ENCODE results near the gene ERP44.
"Not testable (repeated sequence)": the region's sequence is repeated elsewhere in the genome, so short reads cannot be mapped to it uniquely, and the experiment has no call there.

ERP44 gene

DNA sequence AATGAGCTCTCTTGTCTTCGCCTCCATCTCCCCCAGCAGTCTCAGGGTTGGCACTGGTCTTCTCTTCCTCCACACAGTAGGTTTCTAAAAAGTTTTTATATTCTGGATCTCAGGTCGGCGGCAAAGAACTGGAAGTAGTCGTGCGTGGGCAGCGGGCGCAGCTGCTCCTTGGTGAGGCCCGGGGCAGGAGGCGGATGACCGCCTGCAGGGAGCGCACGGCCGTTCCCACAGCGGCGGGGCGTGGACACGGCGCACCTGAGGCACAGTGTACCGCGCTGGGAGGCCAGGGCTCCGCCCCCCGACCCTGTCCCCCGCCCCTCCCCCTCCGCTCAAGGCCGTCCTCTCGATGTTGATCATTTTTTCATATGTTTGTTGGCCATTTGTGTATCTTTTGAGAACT is 99.9 kb downstream of the ERP44 start:
- no peak for DNase-seq

DNA sequence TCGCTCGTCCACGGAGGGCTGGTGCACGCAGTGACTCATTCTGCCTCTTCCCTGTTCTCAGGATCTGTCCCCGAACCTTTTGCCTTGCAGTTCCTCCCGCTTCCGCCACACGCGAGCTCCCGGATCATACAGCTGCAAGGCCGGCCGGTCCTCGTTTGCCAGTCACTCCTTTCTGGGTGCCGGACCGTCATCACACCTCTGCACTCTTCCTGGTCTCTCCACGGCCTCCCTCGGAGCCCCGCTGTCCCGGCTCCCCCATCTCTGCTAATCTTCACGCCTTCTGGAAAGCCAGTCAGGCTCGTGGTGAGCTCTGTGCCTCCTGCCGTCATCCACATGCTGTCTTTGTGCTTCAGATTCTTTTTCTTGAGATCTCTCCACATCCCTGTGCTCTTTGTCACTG is 100.5 kb downstream of the ERP44 start:
- DNase-seq = no peak

DNA sequence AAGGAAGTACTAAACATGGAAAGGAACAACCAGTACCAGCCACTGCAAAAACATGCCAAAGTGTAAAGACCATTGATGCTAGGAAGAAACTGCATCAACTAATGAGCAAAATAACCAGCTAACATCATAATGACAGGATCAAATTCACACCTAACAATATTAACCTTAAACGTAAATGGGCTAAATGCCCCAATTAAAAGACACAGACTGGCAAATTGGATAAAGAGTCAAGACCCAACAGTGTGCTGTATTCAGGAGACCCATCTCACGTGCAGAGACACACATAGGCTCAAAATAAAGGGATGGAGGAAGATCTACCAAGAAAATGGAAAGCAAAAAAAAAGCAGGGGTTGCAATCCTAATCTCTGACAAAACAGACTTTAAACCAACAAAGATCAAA is 108.3 kb downstream of the ERP44 start:
- DNase-seq = not testable (repeated sequence)

DNA sequence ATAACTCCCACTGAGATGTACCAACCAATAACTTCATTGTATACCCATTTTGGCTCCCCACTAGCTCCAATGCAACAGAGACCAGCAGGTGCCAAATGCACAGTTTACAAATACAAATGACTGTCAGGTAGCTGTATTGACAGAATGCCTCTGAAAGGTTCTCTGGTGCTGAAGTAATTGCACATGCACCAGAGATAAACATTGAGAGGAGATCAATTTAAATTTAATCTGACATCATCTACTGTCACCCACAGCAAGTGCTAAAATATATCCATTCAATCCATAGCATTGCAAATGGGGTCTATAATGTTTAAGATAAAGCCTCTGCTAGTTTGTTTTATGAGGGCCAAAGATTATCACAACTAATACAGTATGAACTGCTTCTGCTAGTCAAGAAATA is 112.2 kb downstream of the ERP44 start:
- DNase-seq = peak; percentile 29 to 75

DNA sequence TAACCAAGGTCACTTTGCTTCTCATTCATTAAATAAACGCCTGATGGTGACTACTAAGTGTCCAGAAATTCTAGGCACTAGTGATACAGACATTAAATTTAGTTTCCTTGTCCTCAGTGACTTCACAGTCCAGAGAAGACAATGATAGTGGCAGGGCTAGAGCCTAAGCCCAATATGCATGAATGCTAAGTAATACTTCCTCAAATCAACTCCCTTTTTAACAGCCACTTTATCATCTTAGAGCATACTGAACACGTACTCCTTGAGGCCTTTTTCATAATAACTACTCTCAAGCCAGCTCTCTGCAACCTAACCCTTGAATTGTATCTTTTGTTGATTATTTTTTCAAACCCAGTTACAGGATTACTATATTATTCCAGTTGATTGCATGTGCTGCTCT is 118.2 kb downstream of the ERP44 start:
- no peak for DNase-seq

DNA sequence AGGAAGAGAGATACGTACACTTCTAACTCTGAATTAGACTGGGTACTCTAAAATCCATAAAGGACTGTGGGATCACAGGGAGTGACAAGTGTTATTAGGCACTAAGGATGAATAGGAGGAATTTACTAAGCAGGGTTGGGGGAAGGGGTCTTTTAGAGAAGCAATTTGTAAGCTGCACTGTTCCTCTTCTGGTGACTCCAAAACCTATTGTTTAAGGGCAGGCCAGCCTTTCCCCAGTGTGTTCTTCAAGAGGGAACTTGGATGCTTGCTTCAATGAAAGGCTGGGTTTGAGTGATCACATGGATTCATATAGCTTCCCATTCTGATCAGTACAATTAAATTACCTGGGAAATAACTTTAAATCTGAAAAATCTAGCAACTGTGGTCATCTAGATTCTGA is 120.6 kb downstream of the ERP44 start:
- no peak for DNase-seq

DNA sequence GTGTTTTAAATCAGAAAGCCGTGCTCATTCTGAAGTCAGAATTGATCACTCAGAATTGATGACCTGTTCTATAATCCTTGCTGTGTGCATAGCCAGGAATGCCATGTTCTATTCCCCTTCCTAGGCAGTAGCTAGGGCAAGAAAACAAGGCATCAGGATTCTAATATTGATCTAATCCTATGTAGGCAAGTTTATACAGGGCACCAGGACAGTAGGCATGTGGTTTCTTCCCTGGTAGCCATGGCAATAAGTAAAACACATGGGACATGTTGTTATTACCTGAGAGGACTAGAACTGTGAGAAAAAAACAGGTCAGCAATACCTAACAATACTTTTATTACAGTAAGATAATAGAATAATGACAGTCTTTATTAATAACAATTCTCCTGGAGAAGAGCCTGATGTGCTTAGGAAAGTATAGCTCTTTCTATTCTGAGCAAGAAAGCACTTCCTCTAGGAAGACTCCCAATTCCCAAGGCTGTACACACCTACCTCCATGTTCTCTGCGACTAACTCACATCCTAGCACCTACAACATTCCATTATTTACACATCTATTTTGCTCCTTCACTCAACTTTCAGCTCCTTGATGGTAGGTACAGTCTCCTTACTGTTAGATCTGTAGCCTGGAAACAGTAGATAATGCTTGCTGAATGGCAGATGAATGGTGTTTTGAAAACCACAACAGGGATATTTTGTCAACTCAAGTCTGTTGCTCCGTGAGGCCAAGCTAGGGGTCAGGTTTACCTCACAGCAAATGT is 121.6 kb downstream of the ERP44 start:
- no peak for DNase-seq

DNA sequence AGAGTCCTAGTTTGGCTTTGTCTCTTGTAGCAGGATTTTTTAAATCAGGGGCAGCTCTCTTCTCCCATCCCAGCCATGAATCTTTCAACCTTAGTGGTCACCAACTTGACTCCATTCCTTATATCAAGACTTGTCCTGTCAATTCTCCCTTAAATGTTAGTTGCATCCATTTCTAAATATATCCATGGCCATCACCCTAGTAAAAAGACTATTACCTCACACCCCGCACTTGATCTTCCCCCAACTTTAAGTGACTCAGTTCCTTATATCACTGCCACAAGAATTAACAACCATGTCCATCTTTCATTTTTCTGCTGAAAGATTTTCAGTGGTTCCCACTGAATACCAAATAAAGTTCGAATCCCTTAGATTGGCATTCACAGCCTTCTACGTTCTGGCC is 125.3 kb downstream of the ERP44 start:
- no peak for DNase-seq

DNA sequence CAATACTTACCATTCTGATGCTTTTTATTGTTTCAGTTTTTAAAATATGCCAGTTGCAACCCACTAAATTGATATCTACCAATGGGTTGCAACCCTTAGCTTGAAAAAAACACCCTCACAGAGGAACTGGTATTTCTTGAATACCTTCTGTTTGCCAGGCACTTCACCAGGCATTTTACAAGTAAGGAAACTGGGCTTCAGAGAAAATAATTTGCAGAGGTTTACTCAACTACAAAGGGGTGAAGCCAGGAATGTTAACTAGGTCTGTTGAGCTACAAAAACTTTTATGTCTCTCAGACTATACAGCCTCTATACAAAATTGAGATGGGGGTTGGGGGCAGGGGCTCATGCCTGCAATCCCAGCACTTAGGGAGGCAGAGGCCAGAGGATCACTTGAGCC is 127.4 kb downstream of the ERP44 start:
- DNase-seq = no peak

DNA sequence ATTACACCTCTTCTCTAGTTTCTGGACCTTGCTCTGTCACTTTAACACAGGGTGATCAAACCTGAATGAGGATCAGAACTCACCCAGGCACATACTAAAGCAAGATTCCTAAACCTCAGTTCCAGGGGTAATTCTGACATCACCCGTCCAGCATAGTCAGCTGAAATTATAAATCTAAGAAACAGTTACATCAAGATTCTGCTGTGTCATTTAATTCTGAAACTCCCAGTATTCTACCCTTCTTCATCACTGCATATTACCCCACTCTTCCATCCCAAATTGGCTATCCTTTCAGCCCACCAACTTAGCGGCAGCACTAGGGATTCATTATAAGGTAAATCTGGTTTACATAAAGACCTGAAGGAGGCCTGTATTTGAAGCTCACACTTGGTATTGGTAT is 128.3 kb downstream of the ERP44 start:
- no peak for DNase-seq

DNA sequence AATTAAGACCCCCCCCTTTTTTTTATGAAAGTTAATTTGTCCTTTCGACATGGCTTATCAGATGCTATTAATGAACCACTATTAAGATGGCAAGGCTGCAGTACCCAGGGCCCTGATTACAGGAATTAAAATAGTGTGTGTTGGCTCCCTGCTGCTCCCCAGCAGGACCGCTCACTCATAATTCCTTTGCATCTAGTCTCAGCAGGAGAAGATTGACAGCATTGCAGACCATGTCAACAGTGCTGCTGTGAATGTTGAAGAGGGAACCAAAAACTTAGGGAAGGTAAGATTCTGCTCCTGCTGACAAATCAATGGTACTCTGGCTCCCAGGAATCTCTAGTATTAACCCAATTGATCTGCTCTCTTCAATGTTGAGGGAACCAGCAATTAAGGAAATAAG is 131.3 kb downstream of the ERP44 start:
- no peak for DNase-seq

DNA sequence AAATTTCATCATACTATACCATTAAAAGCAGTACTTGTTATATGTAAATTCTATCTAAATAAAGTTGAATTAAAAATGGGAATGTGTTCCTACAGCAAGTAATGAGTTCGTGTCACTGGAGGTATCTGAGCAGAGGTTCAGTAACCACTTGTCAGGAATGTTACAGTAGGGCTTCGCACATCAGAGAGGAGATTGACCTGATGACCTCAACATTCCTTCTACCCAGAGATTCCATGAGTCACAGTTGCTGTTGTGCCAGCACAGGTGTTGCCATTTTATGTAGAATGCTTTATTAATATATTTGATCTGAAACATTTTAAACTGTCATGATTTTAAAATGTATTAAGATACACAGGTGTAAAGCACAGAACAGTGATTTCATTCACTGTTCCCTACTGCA is 132.1 kb downstream of the ERP44 start:
- no peak for DNase-seq

DNA sequence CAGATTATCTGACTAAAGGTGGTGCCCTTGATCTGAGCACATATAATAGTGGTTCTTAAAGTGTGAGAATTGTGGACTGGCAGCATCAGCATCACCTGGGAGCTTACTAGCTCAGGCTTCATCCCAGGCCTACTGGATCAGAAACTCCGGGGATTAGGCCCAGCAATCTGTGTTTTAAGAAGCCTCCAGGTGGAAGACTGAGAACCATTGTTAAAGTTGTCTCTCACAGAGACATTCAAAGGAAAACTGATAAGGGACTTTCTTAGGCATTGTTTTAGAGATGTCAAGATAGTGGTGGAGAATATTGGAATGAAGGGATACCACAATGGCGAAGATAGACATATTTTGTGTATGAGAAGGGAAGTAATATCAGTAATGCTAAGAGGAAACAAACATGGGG is 132.8 kb downstream of the ERP44 start:
- no peak for DNase-seq

DNA sequence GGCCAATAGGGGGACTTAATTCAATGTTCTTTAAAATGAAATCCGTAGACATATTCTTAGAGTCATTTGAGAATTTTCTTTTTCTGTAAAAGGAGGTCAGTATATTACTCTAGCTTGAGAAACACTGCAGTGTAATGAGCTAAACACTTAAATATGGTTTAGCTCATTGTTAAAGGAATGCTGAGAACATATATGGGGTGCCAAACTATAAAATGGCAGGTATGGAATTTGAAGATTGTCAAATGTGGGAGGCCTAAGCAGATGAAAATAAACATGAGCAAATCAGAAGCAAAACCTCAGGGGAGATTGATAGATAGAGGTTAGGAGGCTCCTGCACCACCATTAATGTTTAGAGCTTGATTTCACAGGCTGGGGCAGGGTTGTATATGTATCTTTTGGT is 134.5 kb downstream of the ERP44 start:
- no peak for DNase-seq

DNA sequence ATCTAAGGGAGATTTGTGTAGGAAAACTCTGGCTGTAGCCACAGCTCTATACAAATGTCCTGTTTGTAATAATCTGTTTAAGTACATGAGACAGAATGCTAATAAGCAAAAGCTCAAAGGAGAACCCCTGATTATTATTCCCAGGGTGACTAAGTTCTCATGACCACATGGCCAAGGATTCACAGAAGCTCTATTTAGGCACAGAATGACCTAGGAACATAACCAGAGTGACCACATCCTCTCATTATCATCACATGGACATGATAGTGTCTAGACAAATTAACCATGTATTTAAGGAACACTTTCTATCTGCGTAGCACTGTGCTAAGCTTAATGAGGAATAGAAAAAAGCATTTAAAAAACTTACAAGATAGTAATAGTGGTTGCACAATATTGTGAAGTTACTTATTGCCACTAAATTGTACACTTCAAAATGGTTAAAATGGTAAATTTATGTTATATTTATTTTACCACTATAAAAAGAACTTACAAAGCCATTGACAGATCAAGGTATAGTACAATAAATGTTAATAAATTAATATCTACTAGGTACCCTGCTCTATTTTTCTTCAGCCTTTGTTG is 136.0 kb downstream of the ERP44 start:
- DNase-seq = no peak

DNA sequence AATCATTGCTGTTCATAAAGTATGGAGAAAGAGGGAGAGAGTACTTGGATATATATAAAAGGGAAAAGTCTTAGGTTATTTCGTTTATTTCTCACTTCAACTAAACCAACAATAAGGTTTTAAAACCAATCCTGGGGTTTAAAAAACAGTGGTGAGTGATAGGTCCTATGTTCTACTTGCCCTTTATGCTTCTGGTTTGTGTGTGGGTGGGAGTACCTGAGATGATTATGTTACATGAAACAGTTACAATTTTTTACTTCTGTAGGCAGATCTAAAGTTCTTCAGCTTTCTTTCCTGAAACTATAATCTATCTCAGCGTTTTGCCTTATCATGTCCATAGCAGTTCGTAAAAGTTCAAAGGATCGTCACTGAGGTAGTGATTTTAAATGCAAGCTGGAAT is 143.2 kb downstream of the ERP44 start:
- DNase-seq = no peak

DNA sequence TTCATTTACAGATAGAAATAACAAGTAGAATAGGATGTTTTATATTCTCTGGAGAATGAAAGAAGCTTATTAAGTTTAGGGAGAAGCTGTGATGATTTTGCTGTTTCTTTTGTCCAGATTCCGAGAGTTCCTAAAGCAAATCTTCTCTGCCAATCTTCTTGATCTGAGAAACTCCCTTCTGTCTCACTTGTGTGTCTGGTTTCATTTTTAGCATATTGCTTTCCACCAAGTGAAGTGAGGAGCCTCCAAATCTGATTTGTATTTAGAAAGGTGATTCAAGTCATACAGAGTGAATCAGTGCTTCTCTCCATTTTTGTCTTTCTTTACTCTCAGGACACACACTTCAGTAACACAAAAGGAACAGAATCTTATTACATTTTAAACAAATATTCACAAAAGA is 144.0 kb downstream of the ERP44 start:
- DNase-seq = no peak

DNA sequence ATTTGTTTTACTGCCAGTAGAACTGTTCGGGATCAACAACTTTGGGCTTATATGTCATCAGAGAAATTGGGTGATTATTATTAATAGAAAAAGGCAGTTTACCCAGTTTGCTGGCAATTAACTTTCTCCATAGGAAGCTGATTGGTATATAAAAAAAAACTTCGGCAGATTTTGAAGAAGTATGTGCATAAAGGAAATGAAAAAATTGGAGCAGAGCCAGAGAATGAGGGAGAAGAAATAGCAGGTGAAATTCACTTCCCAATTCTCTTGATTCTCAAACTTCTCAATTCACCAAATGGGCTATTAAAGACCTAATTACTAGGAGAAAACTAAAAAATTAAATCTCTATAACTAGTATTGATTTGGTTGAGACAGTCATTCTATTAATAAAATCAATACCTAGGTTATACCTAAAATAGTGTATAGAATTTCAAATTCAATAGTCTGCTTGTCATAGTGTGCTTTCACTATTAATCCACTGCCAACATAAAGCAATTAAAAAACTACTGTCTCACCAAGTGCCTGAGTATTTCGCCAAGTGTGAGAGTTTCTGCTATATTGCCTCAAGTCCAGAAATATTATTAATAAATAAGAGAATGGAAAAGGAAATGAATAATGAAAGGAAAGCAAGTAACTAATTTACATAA is 144.8 kb downstream of the ERP44 start:
- DNase-seq = no peak

DNA sequence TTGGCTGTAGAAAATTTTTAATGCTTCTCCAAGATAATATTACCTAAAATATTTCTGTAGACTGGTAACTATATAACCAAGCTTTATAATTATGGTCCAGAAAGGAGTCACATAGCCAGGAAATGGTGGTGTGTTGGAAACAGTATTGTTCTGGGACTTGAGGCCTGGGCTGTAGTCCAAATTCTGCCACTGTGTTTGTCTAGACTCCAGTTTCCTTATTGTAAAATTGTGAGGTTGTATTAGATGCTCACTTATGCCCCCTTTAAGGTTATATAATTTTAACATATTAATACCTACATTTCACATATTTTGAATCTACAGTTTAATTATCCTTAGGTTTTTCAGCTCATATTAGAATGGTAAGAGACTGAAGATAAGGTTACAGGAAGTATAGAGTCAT is 149.9 kb downstream of the ERP44 start:
- peak; percentile 12 to 75 for DNase-seq

DNA sequence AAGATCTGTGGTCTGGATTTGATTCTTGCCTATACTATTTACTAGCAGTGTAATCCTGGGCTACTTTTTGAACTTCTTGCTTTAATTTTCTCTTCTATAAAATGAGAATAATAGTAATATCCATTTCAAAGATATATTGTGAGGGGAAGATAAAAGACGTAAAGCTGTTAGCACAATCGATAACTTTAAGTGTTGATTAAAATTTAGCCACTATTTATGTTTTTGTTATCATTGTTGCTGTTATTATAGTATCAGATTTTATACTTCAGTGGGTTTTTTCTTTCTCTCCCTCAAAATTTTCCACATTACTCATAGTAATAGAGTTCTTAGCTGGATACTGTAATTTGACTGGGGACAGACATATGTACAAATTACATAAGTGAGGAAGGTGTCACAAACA is 150.3 kb downstream of the ERP44 start:
- no peak for DNase-seq

DNA sequence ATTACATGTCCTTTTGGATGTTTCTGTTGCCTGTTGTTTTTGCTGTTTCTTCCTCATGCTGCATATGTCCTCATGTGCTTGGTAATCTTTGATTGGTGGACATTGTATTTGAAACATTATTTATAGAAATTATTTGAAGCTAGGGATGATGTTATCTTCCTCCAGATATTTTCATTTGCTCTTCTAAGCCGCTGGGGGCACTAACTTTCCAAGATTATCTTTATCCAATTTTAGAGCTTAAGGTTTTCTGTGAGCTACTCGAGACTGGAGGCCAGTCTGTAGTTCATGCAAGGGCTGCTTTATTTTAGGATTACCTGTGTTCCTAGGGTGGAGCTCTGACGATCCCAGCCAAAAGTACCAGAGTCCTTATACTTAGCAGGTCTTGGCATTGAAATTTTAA is 151.4 kb downstream of the ERP44 start:
- no peak for DNase-seq

DNA sequence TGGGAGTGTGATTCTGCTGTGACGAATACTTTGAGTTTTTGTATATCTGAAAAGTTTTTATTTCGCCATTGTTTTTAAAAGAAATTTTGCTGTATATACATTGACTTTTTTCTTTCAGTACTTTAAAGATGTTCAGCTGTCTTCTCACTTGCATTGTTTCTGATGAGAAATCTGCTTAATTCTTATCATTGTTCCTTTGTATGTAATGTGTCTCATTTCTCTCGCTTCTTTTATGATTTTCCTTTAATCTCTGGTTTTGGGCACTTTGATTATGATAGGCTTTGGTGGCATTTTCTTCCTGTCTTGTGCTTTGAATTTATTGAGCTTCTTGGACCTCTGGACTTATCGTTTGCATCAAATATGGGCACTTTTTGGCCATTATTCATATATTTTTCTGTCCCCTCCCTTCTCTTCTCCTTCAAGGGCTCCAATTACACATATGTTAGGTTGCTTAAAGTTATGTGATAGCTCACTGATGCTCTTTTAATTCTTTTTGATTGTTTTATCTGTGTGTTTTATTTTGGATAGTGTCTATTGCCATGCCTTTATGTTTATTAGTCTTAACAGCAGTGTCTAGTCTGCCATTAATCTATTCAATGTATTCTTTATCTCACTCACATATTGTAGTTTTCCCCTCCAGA is 161.7 kb downstream of the ERP44 start:
- DNase-seq = no peak

DNA sequence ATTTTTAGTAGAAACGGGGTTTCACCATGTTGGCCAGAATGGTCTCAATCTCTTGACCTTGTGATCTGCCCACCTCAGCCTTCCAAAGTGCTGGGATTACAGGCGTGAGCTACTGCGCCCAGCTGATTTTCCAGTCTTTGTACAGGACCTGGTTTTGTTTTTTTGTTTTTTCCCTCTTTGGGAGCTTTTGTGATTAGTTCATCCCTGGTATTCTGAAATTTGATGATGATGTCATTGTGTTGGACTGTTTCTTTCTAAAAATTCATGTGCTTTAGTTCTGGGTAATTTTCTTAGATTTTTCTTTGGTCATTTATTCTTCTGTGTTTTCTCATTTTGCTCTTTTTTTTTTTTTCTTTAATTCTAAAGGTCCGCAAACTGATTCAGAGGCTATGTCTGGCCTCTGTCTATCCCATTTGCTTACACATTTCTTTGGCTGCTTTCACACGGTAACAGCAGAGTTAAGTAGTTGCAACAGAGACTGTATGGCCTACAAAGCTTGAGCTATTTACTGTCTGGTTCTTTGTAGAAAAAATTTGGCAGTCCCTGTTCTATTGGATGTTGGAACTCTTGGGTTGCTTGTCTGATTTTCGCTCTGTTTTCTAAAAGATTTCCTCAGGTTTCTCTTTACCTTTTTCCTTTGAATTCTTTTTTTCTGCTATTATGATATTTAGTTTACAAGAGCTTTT is 167.5 kb downstream of the ERP44 start:
- no peak for DNase-seq

DNA sequence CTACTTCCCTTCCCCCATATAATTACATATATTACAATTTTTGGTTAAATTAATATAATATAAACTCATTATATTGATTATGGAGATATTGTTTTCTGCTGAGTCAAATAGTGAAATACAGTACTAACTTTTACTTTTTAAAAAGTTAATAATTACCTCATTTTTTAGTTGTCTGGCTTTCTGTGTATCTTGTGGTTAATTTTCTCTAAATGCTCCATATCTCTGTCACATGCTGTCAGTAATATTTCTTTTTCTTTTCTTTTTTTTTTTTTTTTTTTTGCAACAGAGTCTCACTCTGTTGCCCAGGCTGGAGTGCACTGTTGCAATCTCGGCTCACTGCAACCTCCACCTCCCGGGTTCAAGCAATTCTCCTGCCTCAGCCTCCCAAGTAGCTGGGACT is 169.1 kb downstream of the ERP44 start:
- DNase-seq = no peak

Measured in NCI-H2081 (cell line).